GM12892 (cell line): Measurements from ENCODE around the gene KCNA2.
A peak's percentile ranks its signal among the peaks of the same experiment; 100 is the strongest.

Source experiments
- POLR2A ChIP-seq: IDR thresholded peaks from 2 replicates; pipeline ENCODE4 v1.6.1; 2011; ENCODE audit warnings: low read depth, low read length, control low read depth
- POLR2AphosphoS5 ChIP-seq: IDR thresholded peaks from 2 replicates; pipeline ENCODE4 v1.6.1; 2011; ENCODE audit warnings: low read depth, low read length, control low read depth

DNA sequence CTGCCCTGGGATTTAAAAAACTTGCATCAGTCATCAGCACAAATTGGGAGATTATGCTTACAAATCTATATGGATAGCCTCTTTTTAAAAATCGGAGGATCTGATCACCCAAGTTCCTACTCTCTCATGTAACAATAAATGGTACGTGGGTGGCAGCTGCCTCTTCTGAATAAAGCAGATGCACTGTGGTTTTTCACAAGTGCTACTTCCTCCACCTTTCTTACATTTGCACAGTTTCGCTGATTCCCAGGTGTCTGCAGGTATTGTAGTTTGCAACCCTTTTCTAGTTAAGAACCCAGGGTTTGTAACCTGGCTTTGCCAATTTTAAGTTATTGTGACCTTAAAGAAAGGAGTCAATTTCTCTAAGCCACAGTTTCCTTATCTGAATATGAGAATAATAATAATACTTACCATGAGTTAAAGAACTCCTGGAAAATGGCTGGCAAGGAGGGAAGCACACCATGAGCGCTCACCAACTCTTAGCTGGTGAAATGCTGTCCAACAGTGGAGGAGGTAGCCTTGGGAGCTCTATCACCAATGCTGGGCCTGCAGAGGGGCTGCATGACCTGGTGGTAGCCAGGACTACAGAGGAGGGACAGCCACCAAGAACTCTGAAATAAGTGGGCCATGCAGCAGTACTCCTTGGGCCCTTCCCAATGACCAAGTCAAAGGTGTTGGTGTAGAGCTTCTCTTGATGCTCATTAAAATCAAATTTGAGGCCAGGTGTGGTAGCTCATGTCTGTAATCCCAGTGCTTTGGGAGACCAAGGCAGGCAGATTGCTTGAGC, 30.2 kb upstream of the KCNA2 start:
- TF ChIP-seq POLR2A (peak; percentile 58; the same call in 1 of the 2 replicates), POLR2AphosphoS5 (no peak)
